GM21526 (cell line): ENCODE measurements around the gene GPR137.

Experiments used
- ATAC-seq: cut with Tn5 transposase; IDR thresholded peaks from one replicate; pipeline ENCODE4 v1.9.1; 2021; ENCODE audit warnings: moderate library complexity; ENCODE audit not compliant: unreplicated experiment, low FRiP score

The GPR137 gene

DNA sequence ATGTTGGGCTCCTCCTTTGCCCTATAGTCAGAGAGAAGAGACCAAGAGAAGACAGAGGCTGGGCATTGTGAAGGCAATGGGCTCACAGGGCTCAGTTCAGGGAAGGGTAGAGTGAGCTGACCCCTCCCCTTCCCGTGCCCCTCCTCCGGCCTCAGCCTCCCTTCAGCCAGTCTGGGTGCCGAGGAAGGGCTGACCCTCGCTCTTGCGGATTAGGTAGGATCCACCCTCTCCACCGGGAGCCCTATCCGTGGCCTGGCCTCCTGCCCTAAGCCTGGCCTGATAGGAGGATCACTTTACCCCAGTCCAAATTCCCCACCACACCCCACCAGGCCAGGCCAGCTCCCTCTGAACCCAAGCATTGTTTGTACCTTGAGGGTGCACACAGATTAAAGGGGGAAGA, 37.1 kb upstream of the GPR137 start:
- no peak for ATAC-seq

DNA sequence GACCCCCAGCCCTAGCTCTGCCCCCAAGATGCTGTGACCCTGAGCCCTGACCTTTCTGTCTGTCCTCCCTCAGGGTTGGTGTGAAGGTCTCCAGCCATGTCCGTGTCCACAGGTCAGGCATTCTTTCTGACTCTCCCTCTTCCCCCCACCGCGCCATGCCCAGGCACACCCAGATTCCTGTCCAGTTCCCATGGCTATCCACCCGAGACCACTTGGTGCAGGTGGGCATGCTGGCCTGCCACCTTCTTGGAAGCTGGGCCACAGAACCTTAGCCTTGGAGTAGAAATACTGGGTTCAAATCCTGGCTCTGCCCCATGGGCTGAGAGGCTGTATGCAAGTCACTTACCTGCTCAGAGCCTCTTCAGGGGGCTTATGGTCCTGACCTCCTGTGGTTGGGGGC, 36.6 kb upstream of the GPR137 start:
- ATAC-seq = no peak

DNA sequence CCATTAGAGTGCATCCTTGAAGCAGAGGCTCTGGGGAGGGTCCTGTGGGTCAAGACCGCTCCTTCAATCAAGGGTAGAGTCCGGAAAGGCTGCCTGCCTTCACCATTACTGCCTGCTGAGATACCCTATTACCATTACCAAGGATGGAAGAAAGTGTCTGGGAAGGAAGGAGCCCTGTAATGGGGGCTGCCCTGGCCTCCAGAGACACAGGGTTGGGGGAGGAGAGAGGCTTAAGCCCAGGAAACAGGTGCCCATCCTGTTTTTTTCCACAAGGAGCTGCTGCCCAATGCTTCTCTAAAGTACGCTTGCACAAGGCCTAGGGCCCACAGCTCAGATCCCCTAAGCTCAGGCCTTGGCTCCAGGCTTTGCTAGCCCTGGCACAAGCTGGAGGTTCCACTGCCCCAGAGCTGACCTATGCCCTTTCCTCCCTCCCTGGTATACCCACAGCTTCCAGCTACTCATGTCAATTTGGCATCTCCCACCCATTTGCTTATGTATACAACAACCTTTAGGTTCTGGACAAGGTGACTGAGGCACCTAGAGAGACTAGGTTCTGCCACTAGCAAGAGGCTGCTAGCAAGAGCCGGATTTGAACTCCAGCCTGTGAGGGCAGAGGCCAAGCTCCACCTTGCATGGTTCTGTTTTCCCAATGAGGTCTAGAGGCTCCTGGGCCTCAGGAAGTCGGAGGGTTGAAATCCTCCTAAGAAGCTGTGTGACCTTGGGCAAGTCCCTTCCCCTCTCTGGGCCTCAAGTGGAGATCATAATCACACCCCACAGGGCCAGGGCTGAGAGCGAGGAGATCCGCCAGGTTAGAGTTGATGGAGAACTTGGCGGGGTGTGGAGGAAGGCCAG, 35.9 kb upstream of the GPR137 start:
- no peak for ATAC-seq

DNA sequence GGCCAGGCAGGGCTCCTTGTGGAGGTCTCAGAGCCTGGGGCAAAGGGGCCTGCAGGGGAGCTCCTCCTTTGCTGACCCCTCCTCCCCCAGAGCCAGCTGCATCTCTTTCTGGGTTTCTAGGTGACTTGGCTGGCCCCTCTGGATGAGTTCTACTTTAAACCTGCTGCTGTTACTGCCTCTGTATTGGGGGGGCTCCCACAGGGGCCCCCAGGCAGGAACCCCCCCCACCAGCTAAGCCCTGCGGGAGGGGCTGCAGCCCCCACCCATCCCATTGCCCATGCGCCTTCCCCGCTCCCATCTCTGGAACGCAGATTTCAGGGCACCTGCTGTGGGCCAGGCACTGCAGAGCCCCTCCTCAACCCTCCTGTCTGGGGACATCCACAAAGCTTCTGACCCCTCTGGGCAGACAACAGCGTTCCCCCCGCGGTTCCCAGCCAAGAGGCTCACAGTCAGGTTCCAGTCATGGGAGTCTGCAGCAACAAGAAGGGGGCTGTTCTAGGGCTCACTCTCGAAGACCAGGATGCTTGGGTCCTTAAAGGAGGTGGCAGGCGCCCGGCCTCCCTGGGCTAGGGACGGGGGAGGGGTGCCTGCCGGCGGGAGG, 35.1 kb upstream of the GPR137 start:
- ATAC-seq = no peak

DNA sequence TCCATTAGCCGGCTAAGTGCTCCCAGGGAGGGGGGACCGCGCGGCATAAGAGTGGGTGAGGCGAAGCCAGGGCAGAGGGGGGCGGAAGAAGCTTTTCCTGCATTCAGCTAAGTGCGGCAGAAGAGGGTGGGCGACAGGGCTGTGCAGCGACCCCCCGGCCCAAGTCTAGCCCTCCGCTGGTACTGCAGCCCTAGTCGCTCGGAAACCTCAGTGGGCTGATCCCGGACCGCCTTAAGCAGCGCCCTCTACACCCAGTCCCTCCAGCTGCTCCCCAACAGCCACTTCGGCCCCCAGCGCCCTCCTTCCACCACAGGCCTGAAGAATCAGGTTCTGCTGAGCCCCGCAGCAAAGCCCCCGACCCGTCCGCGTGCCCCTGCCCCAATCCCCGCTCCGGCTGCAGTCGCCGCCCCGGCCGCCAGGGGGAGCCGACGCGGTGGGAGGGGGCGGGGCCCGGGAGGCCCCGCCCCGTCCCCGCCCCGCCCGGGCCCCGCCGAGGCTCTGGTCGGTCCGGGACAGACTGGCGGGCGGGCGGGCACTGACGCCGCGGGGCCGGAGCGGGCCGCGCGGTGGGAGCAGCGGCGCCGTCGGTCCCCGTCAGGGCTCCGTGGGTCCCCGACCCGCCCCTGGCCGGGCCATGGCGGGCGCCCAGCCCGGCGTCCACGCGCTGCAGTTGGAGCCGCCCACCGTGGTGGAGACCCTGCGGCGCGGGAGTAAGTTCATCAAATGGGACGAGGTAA, 34.5 kb upstream of the GPR137 start, which contains the start of gene PLCB3:
PLCB3 (plus strand) TSS at position 515 of the 737 bp plus-strand sequence; CDS start at position 635, 120 bp downstream.
- ATAC-seq = no peak

DNA sequence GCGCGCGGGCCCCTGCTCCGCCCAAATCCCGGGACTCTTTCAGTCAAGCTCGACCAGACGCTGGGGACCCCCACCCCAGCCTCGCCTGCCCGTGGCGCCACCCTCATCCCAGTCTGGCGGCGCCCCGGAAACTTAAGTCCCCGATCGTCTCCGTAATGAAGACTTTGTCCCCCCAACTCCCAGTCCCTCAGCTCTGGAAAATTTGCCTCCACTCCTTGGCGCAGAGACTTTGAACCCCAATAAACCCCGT, 34.0 kb upstream of the GPR137 start:
- ATAC-seq = no peak

DNA sequence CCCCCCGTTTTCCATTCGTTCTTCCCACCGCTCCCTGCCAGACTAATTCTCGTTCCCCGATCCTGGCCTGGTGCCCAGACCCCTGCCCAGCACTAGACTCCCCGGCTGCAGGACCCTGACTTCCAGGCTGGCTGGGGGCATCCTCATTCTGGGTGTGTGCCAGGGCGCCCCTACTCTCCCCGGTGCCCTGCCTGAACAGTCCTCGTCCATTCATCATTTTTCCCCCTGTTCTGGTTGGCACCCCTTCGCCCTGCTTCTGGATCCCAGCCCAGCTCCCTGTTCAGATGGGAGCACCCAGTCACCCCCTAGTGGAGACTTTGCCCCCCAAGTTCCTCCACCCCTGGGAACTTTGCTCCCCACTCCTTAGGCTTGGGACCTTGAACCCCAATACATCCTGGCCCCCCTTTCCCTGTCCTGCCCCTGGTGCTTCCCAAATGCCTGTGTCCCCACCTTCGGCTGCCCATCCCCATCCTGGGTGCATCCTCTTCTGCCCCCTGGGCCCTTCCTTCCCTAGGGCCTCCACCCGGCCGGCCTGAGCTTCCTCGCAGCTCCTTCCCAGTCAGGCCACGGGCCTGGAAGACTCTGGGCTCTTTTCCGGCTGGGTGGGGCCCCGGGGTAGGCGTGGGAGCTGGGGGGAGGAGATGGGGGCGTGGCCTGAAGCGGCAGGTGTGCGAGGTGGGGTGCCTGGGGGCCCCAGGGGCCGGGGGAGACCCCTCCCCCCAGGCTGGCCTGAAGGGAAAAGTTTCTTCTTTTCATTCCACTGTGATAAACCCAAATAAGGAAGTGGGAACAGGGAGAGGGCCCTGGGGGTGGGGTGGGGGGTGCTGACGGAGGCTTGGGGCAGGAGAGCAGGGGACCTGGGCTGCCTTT, 33.4 kb upstream of the GPR137 start:
- no peak for ATAC-seq

DNA sequence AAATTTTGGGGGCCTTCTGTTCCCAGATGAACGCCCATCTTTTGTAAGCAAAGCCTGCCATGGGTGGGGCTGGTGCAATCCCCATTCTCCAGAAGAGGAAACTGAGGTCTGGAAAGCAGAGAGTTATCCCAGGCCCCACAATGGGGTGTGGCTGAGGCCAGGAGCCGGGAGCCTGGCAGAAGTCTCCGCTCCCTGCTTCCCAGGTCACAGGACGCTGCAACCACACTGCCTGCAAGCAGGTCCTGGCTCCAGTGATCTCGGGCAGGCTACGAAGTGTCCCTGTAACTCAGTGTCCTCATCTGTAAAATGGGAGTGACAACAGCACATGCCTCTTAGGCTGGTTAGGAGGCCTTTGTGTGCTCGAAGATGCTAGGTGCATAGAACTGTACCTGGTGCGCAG, 32.6 kb upstream of the GPR137 start:
- ATAC-seq = no peak

DNA sequence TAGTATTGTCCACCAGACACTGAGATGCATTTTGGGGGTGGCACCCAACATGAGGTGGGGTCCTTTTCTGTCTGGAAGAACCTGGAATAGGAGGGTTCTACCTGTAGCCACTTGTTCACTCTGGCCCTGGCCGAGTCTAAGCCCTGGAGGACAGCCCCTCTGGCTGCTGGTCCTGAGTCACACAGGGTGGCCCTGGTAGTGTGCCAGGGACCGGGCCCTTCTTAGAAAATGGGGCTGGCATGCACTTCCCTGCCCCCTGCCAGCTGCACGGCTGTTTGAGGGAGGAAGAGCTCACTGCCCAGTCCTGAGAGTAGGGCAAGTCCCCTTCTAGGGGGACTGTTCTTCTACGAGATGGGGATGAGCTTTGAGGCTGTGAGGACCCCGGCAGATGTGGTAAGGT, 32.2 kb upstream of the GPR137 start:
- ATAC-seq = no peak

DNA sequence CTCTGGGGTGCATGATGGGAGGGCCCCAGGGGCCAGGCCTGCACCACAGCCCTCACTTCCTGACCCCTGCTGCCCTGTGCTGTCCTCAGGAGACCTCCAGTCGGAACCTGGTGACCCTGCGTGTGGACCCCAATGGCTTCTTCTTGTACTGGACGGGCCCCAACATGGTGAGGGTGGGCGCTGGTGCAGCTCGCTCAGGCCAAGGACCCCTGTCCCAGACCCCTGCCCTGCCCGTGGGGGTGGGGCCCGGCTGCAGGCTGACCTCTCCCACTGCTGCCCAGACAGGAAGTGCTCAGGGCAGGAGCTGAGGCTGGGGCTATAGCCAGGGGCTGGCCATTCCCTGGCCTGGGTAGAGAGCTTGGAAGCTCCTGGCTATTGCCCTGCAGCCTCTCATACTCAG, 31.3 kb upstream of the GPR137 start:
- no peak for ATAC-seq

DNA sequence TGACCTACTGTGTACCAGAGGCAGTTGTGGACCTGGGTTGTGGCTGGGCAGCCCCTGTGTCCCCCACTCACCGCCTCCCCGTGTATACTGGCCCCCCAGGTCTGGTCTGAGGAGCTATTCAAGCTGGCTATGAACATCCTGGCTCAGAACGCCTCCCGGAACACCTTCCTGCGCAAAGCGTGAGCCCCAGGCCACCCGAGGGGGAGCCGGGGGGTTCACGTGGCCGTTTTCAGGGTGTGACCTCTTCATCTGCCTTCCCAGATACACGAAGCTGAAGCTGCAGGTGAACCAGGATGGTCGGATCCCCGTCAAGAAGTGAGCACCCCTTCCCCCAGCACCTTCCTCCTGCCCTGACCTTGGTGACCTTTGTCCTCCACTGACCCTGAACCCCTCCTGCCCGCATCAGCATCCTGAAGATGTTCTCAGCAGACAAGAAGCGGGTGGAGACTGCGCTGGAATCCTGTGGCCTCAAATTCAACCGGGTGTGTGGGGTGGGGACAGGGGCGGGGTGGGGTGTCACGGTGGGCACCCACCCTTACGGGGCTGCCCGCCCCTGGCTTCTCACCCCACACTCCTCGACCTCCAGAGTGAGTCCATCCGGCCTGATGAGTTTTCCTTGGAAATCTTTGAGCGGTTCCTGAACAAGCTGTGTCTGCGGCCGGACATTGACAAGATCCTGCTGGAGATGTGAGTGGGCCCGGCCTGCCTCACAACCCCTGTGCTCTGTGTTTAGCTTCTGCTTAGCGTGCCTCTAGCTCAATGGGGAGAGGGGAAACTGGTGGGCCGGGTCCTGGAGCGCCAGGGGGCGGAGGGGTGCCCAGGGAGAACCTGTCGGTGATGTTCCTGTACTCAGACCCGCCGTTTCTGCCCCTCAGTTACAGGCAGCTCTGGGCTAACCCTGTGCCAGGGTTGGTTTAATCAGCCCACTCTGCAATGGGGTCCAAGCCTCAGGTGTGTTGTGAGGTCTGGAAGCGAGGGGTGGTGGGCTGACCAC, 30.2 kb upstream of the GPR137 start:
- no peak for ATAC-seq

DNA sequence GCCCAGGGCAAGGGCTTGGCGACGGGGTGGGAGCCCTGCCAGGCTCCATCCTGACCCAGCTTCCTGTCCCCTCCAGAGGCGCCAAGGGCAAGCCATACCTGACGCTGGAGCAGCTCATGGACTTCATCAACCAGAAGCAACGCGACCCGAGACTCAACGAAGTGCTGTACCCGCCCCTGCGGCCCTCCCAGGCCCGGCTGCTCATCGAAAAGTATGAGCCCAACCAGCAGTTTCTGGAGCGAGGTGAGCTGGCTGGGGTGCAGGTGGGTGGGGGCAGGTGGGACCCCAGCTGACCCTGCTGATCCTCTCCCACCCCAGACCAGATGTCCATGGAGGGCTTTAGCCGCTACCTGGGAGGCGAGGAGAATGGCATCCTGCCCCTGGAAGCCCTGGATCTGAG, 29.3 kb upstream of the GPR137 start:
- no peak for ATAC-seq

DNA sequence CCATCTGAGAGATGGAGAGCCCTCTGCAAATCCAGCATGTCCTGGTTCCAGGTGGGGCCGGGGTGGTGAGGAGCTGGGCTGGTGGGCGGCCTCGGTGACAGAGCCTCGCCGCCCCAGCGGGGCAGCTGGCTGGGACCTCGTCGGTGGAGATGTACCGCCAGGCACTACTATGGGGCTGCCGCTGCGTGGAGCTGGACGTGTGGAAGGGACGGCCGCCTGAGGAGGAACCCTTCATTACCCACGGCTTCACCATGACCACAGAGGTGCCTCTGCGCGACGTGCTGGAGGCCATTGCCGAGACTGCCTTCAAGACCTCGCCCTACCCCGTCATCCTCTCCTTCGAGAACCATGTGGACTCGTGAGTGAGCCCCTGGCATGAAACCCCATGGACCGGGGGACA, 27.3 kb upstream of the GPR137 start:
- no peak for ATAC-seq

DNA sequence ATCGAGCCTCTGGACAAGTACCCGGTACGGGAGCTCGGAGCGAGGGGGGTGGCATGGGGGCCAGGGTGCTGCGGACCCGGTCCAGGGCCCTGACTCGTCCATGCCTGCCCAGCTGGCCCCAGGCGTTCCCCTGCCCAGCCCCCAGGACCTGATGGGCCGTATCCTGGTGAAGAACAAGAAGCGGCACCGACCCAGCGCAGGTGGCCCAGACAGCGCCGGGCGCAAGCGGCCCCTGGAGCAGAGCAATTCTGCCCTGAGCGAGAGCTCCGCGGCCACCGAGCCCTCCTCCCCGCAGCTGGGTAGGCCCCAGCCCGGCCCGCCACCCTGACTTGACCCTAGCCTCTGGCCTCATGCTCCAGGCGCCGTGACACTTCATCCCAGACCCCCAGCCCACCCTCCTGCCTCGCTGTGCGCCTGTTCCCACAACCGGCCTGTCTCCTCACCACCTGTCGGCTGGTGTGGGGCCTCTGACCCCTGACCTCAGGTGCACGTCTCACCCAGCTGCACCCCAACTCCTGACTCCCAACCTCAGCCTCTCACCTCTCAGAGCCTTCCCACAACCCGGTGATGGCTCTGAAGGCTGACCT, 26.6 kb upstream of the GPR137 start:
- no peak for ATAC-seq

DNA sequence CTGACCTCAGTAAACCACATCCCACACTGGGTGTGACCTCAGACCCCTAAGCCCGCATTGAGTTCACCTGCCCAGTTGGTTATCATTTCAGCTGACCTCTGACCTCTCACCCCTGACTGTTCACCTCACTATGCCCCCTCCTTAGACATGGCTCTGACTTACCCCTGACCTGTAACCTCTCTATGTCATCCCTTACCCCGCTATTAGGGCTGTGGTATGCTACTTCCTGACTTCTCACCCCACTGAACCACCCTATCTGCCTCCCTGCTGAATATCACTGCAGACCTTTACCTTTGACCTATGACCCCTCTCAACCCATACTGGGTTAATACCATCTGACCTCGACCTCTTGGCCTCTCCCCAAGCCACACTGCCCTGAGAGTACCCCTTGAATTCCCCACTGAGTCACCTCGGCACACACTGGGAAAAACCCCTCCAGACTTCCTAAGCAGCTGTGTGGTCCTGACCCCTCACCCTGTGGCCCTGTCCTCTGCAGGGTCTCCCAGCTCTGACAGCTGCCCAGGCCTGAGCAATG, 26.0 kb upstream of the GPR137 start:
- ATAC-seq = no peak

DNA sequence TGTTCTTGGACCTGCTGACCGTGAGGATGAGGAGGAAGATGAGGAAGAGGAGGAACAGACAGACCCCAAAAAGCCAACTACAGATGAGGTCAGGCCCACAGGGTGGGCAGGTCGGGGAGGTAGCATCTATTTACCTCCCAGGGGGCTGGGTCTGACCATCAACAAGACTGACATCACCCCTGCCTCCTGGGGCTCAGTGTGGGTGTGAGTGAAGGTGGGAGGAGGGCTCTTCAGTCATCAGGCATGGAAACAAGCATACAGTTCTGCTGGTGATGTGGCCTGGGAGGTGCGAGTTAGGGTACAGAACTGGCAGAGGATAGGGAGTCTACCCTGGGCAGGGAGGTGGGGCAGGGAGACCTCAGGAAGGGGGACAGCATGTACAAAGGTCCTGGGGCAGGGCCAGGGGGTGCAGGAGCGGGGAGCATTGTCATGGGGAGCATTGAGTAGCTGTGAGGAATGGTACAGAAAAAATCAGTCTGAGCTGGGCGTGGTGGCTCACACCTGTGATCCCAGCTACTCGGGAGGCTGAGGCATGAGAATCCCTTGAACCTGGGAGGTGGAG, 25.4 kb upstream of the GPR137 start:
- ATAC-seq = no peak

DNA sequence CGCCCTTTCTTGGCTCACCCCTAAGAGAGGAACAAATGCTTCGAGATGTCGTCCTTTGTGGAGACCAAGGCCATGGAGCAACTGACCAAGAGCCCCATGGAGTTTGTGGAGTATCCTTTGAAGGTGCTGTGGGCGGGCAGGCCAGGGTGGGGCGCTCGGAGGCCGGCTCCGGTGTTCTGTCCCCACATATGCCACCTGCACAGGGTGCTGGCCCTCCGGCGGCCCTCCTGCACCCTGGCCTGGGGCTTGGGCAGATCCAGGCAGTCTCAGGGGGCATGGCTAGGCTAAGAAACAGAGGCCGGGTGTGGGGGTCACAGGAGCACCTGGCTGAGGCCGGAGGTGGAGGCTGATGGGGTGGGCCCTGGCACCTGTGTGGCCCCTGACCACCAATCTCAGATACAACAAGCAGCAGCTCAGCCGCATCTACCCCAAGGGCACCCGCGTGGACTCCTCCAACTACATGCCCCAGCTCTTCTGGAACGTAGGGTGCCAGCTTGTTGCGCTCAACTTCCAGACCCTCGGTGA, 24.0 kb upstream of the GPR137 start:
- no peak for ATAC-seq

DNA sequence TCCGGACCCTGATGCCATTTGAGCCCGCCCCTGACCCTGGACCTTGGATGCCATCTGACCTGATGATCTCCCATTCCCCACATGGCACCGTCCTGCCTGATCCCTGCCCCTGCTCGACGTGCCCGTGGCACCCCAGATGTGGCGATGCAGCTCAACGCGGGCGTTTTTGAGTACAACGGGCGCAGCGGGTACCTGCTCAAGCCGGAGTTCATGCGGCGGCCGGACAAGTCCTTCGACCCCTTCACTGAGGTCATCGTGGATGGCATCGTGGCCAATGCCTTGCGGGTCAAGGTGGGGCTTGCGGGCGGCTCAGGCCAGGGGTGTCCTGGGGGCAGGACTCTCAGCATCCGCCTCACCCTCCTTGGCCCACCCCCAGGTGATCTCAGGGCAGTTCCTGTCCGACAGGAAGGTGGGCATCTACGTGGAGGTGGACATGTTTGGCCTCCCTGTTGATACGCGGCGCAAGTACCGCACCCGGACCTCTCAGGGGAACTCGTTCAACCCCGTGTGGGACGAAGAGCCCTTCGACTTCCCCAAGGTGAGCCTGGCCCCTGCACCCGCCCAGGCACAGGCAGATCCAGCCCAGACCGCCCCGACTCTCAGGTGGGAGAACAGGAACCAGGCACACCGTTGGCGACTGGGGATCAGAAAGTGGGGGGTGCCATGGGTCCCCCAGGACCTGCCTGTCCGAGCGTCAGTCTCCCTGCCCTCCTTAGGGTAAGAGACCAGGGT, 23.2 kb upstream of the GPR137 start:
- ATAC-seq = no peak
